Fibroblast of mammary gland (primary cell): Measurements from ENCODE around the gene CDCA7.

Experiments used
- DNase-seq: peaks from one replicate; pipeline ENCODE4 v3.0.0-alpha.2; 2010; ENCODE audit warnings: low read depth
- H3K4me3 ChIP-seq: 2 replicates; pipeline ENCODE4 v1.5.1; 2011; ENCODE audit warnings: low read depth, mild to moderate bottlenecking, low read length, moderate library complexity; ENCODE audit not compliant: control insufficient read depth
- CTCF ChIP-seq: conservative IDR thresholded peaks from 2 replicates; pipeline ENCODE4 v1.5.1; 2011; ENCODE audit warnings: low read depth, low read length, inconsistent platforms; ENCODE audit not compliant: control insufficient read depth, insufficient read depth

Gene CDCA7

GRCh38 chr2:173350383-173350782 lies 4.3 kb upstream of the CDCA7 start:
- no peak for TF ChIP-seq CTCF
- no peak overlapping the region for H3K4me3 ChIP-seq
- no peak for DNase-seq

GRCh38 chr2:173351879-173352278 lies 2.8 kb upstream of the CDCA7 start:
- H3K4me3 ChIP-seq = no peak overlapping the region
- no peak for TF ChIP-seq CTCF
- no peak for DNase-seq

- TF ChIP-seq CTCF = no peak
- no peak overlapping the region for H3K4me3 ChIP-seq
- no peak for DNase-seq
Observed at GRCh38 chr2:173353556-173353955, 1.1 kb upstream of the CDCA7 start.

GRCh38 chr2:173354073-173354581 lies 545 bp upstream of the CDCA7 start:
- TF ChIP-seq CTCF = no peak
- DNase-seq = peak; percentile 5
- H3K4me3 ChIP-seq = peak overlapping the region; percentile 78

GRCh38 chr2:173355132-173355865 lies 627 bp downstream of the CDCA7 start:
- no peak for TF ChIP-seq CTCF
- peak; percentile 58 for DNase-seq

GRCh38 chr2:173355866-173356508 lies 1.3 kb downstream of the CDCA7 start:
- TF ChIP-seq CTCF = no peak
- no peak for DNase-seq
- peak overlapping the region; percentile 78 for H3K4me3 ChIP-seq

More at GRCh38 chr2:173355132-173355865, 627 bp downstream of the CDCA7 start:
- peak overlapping the region; percentile 78 for H3K4me3 ChIP-seq
